A549 (cell line): Measurements from ENCODE around the gene TMEM163. TPM values are rescaled to one million over a fixed set of nuclear protein-coding genes. Genes with fewer than 3 reads are reported as not detected.

Experiments
- ATAC-seq, 2 experiments: fragments of 200-7000 bp in 1 of 2; fragments of >200 bp in 1 of 2; cut with Nextera tagmentation in 1 of 2; cut with Tn5 transposase in 1 of 2; 3 replicates each; pipeline versions ENCODE4 v1.8.0 to v1.9.1; 2018 to 2020; ENCODE audit warnings: mild to moderate bottlenecking in 1 of 2, moderate library complexity in 1 of 2
- CTCF ChIA-PET: fragments of 300-600 bp; sonication (Branson Sonifier 250); formaldehyde crosslinking; extraction: SDS; loops from one replicate; lab custom pipeline; 2021; ENCODE audit warnings: antibody characterized with exemption, inconsistent platforms; lab: Yijun Ruan, JAX
- POLR2A ChIA-PET: fragments of 350-600 bp; formaldehyde crosslinking; extraction: SDS; loops from one replicate; lab custom pipeline; 2021; ENCODE audit warnings: antibody characterized with exemption, inconsistent platforms; lab: Yijun Ruan, JAX
- DNase-seq, 2 experiments: peaks; one replicate each; pipeline versions ENCODE4 v3.0.0 to v3.0.0-alpha.2; 2011 to 2016; ENCODE audit warnings: low read depth in 1 of 2, low spot score in 1 of 2
- FAIRE-seq: peaks from 2 replicates; lab custom pipeline; 2011; peaks lifted over from hg19 to GRCh38; lab: Jason Lieb, UNC
- H3K27ac ChIP-seq, 2 experiments: fragments of >200 bp; sonication (Bioruptor Twin); formaldehyde crosslinking; 3 replicates each; pipeline ENCODE4 v1.5.1; 2016 to 2017
- H3K4me1 ChIP-seq: fragments of >200 bp; sonication (Bioruptor Twin); formaldehyde crosslinking; 3 replicates; pipeline ENCODE4 v1.6.1; 2016
- H3K4me2 ChIP-seq: fragments of >200 bp; sonication (Bioruptor Twin); formaldehyde crosslinking; 3 replicates; pipeline ENCODE4 v1.6.1; 2016
- H3K4me3 ChIP-seq: fragments of >200 bp; sonication (Bioruptor Twin); formaldehyde crosslinking; 3 replicates; pipeline ENCODE4 v1.5.1; 2016
- H3K9me3 ChIP-seq: fragments of >200 bp; sonication (Bioruptor Twin); formaldehyde crosslinking; 3 replicates; pipeline ENCODE4 v1.6.1; 2016
- CBX2 ChIP-seq: fragments of 200-600 bp; sonication (generic); IDR thresholded peaks from 2 replicates; pipeline ENCODE4 v1.6.1; 2016; ENCODE audit warnings: low read depth, mild to moderate bottlenecking, borderline replicate concordance
- CBX8 ChIP-seq: fragments of 200-600 bp; sonication (generic); IDR thresholded peaks from 2 replicates; pipeline ENCODE4 v1.6.1; 2016
- CHD4 ChIP-seq: fragments of 200-600 bp; sonication (generic); IDR thresholded peaks from 2 replicates; pipeline ENCODE4 v1.6.1; 2016; ENCODE audit warnings: antibody characterized with exemption, mild to moderate bottlenecking, borderline replicate concordance
- EHMT2 ChIP-seq: fragments of 200-600 bp; sonication (generic); IDR thresholded peaks from 2 replicates; pipeline ENCODE4 v1.6.1; 2016; ENCODE audit warnings: antibody characterized with exemption, low read depth, mild to moderate bottlenecking, moderate library complexity
- EP300 ChIP-seq, 2 experiments: fragments of >200 bp; sonication (Bioruptor Twin); formaldehyde crosslinking; IDR thresholded peaks; 2 replicates in 1 of 2; 3 replicates in 1 of 2; pipeline ENCODE4 v1.6.1; 2016 to 2017
- ESRRA ChIP-seq: fragments of 150-350 bp; IDR thresholded peaks from 2 replicates; pipeline ENCODE4 v1.6.1; 2014; ENCODE audit warnings: mild to moderate bottlenecking, low read length, borderline replicate concordance
- HEYL ChIP-seq: fragments of 250-450 bp; sonication (Bioruptor Pico); IDR thresholded peaks from 2 replicates; pipeline ENCODE4 v1.8.0; 2021; ENCODE audit warnings: mild to moderate bottlenecking, moderate library complexity
- HOXB13 ChIP-seq: fragments of 250-450 bp; sonication (Bioruptor Pico); IDR thresholded peaks from 2 replicates; pipeline ENCODE4 v1.5.0; 2020; ENCODE audit warnings: low read depth, mild to moderate bottlenecking, moderate library complexity
- JUNB ChIP-seq: fragments of >200 bp; sonication (Bioruptor Twin); formaldehyde crosslinking; IDR thresholded peaks from 2 replicates; pipeline ENCODE4 v1.6.1; 2016
- MYC ChIP-seq: IDR thresholded peaks from 2 replicates; pipeline ENCODE4 v1.6.1; 2012; ENCODE audit warnings: mild to moderate bottlenecking, inconsistent platforms, low read length, improper control_type of control experiment, borderline replicate concordance
- PHF8 ChIP-seq: fragments of 200-600 bp; sonication (generic); IDR thresholded peaks from 2 replicates; pipeline ENCODE4 v1.6.1; 2016; ENCODE audit warnings: low read depth, mild to moderate bottlenecking, antibody characterized with exemption, moderate library complexity, borderline replicate concordance
- POLR2AphosphoS2 ChIP-seq: conservative IDR thresholded peaks from 2 replicates; pipeline ENCODE4 v1.6.1; 2012; ENCODE audit warnings: low read length, improper control_type of control experiment, inconsistent platforms
- RAD21 ChIP-seq, 2 experiments: fragments of >200 bp in 1 of 2; sonication (Bioruptor Twin) in 1 of 2; formaldehyde crosslinking in 1 of 2; IDR thresholded peaks in 1 of 2; conservative IDR thresholded peaks in 1 of 2; 2 replicates in 1 of 2; 3 replicates in 1 of 2; pipeline ENCODE4 v1.6.1; 2012 to 2018; ENCODE audit warnings: inconsistent platforms in 1 of 2
- RCOR1 ChIP-seq: fragments of 150-350 bp; IDR thresholded peaks from 2 replicates; pipeline ENCODE4 v1.6.1; 2014; ENCODE audit warnings: antibody characterized with exemption, low read length, low read depth
- SMC3 ChIP-seq: fragments of >200 bp; sonication (Bioruptor Twin); formaldehyde crosslinking; IDR thresholded peaks from 3 replicates; pipeline ENCODE4 v1.6.1; 2018; ENCODE audit warnings: inconsistent platforms
- SREBF2 ChIP-seq: fragments of 450-650 bp; IDR thresholded peaks from 2 replicates; pipeline ENCODE4 v1.6.1; 2014; ENCODE audit warnings: mild to moderate bottlenecking, moderate library complexity
- TFCP2L1 ChIP-seq: fragments of 250-450 bp; sonication (Bioruptor Pico); IDR thresholded peaks from 2 replicates; pipeline ENCODE4 v1.5.0; 2021; ENCODE audit warnings: mild to moderate bottlenecking
- WGBS: methylation state at CpG from one replicate; pipeline ENCODE4 v1.1.6; 2017; ENCODE audit errors: missing lambda C conversion rate; 5-methylcytosine and 5-hydroxymethylcytosine counted together
- polyA plus RNA-seq, 4 experiments: library from polyadenylated mRNA; depleted of rRNA in 3 of 4; stranded (reverse); fragments of >200 nt; fragmentation: RNase III in 1 of 4; extraction: RNeasy Plus Mini Kit Qiagen cat#74134 plus additional on column Dnase treatment in 1 of 4; gene quantifications; 2 replicates in 3 of 4; 3 replicates in 1 of 4; pipeline ENCODE4 v1.2.3, GENCODE V29; 2011 to 2017
- TF ChIP-seq, protein P1 (sequence below): IDR thresholded peaks from 2 replicates; pipeline ENCODE4 v1.6.1; 2012
- TF ChIP-seq, protein P2 (sequence below): fragments of >200 bp; sonication (Bioruptor Twin); formaldehyde crosslinking; IDR thresholded peaks from 3 replicates; pipeline ENCODE4 v1.5.1; 2016
- TF ChIP-seq, protein P3 (sequence below): fragments of >200 bp; sonication (Bioruptor Twin); formaldehyde crosslinking; IDR thresholded peaks from 2 replicates; pipeline ENCODE4 v1.6.1; 2016
- TF ChIP-seq, protein P4 (sequence below): fragments of 250-450 bp; sonication (Bioruptor Pico); IDR thresholded peaks from 2 replicates; pipeline ENCODE4 v1.5.0; 2021; ENCODE audit warnings: mild to moderate bottlenecking, moderate library complexity, borderline replicate concordance
- TF ChIP-seq, protein P5 (sequence below): fragments of 450-650 bp; IDR thresholded peaks from 2 replicates; pipeline ENCODE4 v1.6.1; 2014; ENCODE audit warnings: antibody characterized with exemption

The TMEM163 gene
- polyA plus RNA-seq, 2 of the 4 experiments (the other 2 are of a cell fraction): not detected

DNA sequence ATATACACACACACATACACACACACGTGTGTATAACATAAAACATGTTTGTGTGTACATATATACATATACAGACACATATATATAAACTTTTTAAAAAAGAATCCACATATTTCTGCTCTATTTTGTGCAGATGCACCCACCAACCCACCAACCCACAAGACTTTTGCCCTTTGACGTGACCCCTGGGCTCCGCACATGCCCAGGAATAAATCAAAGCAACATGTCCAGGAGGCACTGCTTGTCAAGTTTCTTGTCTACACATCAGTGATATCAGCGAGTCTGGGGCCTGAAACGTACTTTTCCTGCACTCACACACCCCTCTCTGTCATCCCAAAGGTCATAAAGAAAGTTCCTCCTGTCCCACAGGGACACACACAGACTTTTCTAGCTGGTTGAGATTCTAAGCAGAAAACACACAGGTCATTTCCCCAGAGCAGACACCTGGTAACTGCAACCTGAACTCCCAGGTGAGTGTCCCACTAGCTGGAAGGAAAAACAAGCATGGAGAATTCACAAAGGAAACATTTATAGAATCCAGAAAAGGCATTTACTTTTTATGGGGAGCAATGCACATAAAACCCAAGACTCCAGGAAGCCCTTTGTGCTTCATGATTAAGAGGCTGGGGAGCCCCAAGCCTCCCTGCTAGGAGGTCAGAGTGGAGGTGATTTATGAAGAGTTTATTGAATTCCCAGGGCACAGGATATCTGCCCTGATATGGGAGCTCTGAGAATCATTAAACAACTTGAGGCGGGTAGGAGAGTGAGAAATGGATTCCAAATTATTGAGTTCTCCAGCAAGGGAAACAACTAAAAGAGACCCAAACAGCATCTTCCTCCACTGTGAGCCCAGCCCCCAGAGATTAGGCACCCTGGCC lies 253.3 kb downstream of the TMEM163 start (continued):
- no peak for TF ChIP-seq PHF8
- TF ChIP-seq, protein P1, sequence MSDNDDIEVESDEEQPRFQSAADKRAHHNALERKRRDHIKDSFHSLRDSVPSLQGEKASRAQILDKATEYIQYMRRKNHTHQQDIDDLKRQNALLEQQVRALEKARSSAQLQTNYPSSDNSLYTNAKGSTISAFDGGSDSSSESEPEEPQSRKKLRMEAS: no peak
- TF ChIP-seq, protein P2, sequence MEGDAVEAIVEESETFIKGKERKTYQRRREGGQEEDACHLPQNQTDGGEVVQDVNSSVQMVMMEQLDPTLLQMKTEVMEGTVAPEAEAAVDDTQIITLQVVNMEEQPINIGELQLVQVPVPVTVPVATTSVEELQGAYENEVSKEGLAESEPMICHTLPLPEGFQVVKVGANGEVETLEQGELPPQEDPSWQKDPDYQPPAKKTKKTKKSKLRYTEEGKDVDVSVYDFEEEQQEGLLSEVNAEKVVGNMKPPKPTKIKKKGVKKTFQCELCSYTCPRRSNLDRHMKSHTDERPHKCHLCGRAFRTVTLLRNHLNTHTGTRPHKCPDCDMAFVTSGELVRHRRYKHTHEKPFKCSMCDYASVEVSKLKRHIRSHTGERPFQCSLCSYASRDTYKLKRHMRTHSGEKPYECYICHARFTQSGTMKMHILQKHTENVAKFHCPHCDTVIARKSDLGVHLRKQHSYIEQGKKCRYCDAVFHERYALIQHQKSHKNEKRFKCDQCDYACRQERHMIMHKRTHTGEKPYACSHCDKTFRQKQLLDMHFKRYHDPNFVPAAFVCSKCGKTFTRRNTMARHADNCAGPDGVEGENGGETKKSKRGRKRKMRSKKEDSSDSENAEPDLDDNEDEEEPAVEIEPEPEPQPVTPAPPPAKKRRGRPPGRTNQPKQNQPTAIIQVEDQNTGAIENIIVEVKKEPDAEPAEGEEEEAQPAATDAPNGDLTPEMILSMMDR: no peak

DNA sequence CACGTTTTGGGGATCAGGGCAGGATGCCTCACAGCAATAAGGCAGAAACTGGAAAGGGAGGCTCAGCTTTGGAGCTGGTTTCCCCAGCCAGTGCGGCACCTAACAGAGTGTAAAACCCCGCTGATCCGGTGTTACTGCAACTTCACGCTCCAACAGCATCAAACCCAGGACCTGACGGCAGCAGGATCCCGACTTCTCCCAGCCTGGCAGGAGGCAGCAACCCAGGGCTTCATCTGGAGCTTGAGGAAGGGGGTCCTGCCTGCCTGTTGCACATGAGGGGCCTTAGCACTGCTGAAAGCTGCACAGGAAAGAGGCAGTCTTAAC lies 255.1 kb downstream of the TMEM163 start:
- H3K4me3 ChIP-seq: no peak overlapping the region
- WGBS: 80% methylated on average over 5 of the region's 7 CpGs
- no peaks in the 10 kb centered on the region for H3K9me3 ChIP-seq
- CTCF ChIA-PET: interaction anchor here (1.4 to 1.8 kb wide), 3 partner anchors 12 to 455 kb away, joined by 4 read pairs; partner anchors contain the start of gene CCNT2
- no peak for FAIRE-seq
- DNase-seq: no peak
- ATAC-seq: no peak
- TF ChIP-seq POLR2AphosphoS2: no peak
- no peaks in the 10 kb centered on the region for H3K4me1 ChIP-seq
- no peak overlapping the region for H3K27ac ChIP-seq
- no peak overlapping the region for H3K4me2 ChIP-seq
- POLR2A ChIA-PET: no interaction called here

DNA sequence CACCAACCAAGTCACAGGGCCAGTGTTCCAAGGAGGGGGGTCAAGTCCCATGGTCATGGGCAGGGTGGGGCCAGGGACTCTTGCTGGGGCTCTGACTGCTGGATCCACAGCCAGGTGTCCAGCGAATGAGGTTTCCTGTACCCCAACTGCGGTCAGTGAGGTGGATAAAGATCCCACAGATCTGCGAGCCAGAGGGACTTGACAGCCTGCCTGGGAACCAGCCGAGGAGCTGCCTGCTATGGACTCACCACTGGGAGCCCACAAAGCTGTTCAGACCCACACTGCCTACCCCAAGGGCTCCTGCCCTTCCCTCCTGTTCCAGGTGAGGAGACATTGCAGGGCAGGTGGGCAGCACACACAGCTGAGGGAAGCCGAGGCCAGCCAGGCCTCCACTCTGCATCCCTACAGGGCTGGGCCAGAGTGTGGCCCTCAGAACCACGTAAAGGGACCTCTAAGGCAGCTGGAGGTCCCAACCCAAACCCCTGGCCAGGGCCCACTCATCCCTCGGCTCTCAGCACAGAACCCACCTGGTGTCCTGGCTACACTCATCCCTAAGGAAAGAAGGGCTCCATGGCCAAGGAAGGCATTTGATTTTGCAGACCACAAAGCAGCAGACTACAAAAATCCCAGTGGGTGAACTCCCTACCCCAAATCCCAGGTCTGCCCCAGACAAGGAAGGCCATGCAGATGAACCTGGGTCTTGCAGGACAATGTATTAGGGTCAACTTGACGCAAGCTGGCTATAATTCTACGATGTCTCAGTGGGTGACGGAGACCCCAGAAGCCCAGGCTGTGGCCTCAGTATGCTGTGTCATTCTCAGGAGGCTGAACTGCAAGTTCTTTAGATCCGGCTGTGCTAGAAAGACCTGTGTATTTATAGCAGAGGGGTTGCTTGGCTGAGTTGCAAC lies 255.8 kb downstream of the TMEM163 start:
- TF ChIP-seq CBX8 (no peak), TFCP2L1 (CRISPR knock-in tag) (no peak), SMC3 (no peak), CHD4 (no peak), ESRRA (no peak), HEYL (CRISPR knock-in tag) (no peak), RAD21 (conservative IDR thresholded peaks at IDR 0.05 in 1 of 2, IDR thresholded peaks at IDR 0.05 in 1 of 2) (no peak), EHMT2 (no peak), JUNB (no peak), MYC (no peak), EP300 (IDR thresholded peaks at IDR 0.05) (no peak), HOXB13 (CRISPR knock-in tag) (no peak), RCOR1 (no peak), SREBF2 (no peak), CBX2 (no peak)
- TF ChIP-seq, protein P3, sequence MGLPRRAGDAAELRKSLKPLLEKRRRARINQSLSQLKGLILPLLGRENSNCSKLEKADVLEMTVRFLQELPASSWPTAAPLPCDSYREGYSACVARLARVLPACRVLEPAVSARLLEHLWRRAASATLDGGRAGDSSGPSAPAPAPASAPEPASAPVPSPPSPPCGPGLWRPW: no peak
- TF ChIP-seq, protein P4, sequence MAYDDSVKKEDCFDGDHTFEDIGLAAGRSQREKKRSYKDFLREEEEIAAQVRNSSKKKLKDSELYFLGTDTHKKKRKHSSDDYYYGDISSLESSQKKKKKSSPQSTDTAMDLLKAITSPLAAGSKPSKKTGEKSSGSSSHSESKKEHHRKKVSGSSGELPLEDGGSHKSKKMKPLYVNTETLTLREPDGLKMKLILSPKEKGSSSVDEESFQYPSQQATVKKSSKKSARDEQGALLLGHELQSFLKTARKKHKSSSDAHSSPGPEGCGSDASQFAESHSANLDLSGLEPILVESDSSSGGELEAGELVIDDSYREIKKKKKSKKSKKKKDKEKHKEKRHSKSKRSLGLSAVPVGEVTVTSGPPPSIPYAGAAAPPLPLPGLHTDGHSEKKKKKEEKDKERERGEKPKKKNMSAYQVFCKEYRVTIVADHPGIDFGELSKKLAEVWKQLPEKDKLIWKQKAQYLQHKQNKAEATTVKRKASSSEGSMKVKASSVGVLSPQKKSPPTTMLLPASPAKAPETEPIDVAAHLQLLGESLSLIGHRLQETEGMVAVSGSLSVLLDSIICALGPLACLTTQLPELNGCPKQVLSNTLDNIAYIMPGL (CRISPR knock-in tag): no peak
- TF ChIP-seq, protein P5, sequence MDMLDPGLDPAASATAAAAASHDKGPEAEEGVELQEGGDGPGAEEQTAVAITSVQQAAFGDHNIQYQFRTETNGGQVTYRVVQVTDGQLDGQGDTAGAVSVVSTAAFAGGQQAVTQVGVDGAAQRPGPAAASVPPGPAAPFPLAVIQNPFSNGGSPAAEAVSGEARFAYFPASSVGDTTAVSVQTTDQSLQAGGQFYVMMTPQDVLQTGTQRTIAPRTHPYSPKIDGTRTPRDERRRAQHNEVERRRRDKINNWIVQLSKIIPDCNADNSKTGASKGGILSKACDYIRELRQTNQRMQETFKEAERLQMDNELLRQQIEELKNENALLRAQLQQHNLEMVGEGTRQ: no peak
- TF ChIP-seq, protein P1: no peak
- ATAC-seq: no peak
- DNase-seq: no peak
- FAIRE-seq: no peak
- Histone ChIP-seq H3K4me2 (no peak overlapping the region), H3K27ac (no peak overlapping the region), H3K9me3 (no peaks in the 10 kb centered on the region), H3K4me1 (no peaks in the 10 kb centered on the region), H3K4me3 (no peak overlapping the region)
- ChIA-PET POLR2A (no interaction called here), CTCF (interaction anchor here (1.0 to 4.7 kb wide), 4 partner anchors 12 to 455 kb away, joined by 3 to 41 read pairs (median 4); partner anchors contain the start of gene CCNT2)
- WGBS: 79% methylated on average over 6 of the region's 11 CpGs
